ENCODE results near the gene SP9. TPM values are rescaled to one million over a fixed set of nuclear protein-coding genes. Genes with fewer than 3 reads are reported as not detected.
A peak's percentile ranks its signal among the peaks of the same experiment; 100 is the strongest.

SP9 gene
- total and polyA plus RNA-seq, 11 donors, result 0.08 TPM; not detected in 10

DNA sequence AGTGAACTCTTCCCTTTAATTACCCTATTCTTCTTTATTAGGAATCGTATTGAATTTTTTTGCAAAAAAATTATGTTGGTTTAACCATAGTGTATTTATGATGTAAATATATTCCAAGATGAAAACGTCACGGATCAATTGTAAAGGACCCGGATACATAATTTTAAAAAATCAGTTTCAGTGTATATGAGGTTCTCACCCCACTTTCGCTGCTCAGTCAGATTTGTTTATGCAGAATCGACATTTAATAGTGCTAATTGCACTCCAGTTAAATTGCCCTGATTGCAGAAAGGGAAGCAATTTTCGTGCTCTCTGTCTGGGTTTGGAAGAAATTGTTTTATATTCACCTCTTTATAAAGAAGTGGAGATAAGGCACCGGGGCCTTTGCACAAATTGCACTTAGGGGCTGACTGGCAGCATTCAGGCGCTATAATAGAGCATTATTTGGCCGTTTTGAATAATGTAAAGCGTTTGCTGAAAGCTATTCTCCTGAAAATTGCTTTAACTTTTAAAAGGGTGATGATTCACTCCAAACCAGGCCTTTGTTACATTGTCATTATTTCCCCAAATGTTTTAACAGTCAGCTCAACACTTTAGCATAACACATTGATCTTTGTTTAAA, 3.0 kb upstream of the SP9 start:
- Histone ChIP-seq H3K4me3 (no peak overlapping the region), H3K9me3 (no peaks in the 10 kb centered on the region), H3K27ac (no peak overlapping the region), H3K27me3 (peaks cover 87 to 100% (median 100%) of the 10 kb centered on the region in 9 donors), H3K36me3 (no peaks in the 10 kb centered on the region), H3K4me1 (peaks cover 5 to 66% (median 35%) of the 10 kb centered on the region in 12 donors)
- intact Hi-C loops (cut with DNase I), result loop anchor here in 4 of 10 donors (5.0 to 10.0 kb wide), 5 partner anchors 167 to 757 kb away; partner anchors contain the start of gene SP3 (in 1 of the 4)
- 12 to 16% (median 16%) methylated on average over 11 of the region's 11 CpGs for WGBS, 4 donors
- DNase-seq, result no peak
- no peak for ATAC-seq
- TF ChIP-seq, protein P1, sequence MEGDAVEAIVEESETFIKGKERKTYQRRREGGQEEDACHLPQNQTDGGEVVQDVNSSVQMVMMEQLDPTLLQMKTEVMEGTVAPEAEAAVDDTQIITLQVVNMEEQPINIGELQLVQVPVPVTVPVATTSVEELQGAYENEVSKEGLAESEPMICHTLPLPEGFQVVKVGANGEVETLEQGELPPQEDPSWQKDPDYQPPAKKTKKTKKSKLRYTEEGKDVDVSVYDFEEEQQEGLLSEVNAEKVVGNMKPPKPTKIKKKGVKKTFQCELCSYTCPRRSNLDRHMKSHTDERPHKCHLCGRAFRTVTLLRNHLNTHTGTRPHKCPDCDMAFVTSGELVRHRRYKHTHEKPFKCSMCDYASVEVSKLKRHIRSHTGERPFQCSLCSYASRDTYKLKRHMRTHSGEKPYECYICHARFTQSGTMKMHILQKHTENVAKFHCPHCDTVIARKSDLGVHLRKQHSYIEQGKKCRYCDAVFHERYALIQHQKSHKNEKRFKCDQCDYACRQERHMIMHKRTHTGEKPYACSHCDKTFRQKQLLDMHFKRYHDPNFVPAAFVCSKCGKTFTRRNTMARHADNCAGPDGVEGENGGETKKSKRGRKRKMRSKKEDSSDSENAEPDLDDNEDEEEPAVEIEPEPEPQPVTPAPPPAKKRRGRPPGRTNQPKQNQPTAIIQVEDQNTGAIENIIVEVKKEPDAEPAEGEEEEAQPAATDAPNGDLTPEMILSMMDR (IDR thresholded peaks at IDR 0.05), result no peak
- TF ChIP-seq POLR2A (IDR thresholded peaks at IDR 0.05), result no peak

DNA sequence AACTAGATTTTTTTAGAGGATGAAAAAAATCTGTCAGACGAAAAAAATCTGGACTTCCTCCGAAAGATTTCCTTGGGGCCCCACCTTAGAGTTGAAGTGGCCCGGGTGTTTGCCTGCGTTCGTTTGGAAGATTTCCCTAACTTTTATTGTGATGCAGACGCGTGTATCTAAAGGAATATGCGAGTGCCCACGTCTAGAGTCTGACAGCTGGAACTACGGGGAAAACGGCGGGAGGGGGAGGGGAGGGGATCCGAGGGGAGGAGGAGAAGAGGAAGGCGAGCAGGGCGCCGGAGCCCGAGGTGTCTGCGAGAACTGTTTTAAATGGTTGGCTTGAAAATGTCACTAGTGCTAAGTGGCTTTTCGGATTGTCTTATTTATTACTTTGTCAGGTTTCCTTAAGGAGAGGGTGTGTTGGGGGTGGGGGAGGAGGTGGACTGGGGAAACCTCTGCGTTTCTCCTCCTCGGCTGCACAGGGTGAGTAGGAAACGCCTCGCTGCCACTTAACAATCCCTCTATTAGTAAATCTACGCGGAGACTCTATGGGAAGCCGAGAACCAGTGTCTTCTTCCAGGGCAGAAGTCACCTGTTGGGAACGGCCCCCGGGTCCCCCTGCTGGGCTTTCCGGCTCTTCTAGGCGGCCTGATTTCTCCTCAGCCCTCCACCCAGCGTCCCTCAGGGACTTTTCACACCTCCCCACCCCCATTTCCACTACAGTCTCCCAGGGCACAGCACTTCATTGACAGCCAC, 2.4 kb upstream of the SP9 start:
- peaks cover 87 to 100% (median 98%) of the 10 kb centered on the region in 9 donors for H3K27me3 ChIP-seq
- no peak overlapping the region for H3K4me3 ChIP-seq
- no peaks in the 10 kb centered on the region for H3K9me3 ChIP-seq
- 6 to 9% (median 7%) methylated on average over 31 of the region's 31 CpGs for WGBS, 4 donors
- no peak overlapping the region for H3K27ac ChIP-seq
- H3K36me3 ChIP-seq, result no peaks in the 10 kb centered on the region
- H3K4me1 ChIP-seq, result peaks cover 9 to 66% (median 31%) of the 10 kb centered on the region in 12 donors
- no peak for ATAC-seq
- peak in 1 of 5 donors; percentile 39 for DNase-seq
- intact Hi-C loops (cut with DNase I), result loop anchor here in 4 of 10 donors (5.0 to 10.0 kb wide), 5 partner anchors 168 to 758 kb away; partner anchors contain the start of gene SP3 (in 1 of the 4)
- TF ChIP-seq, protein P1 (IDR thresholded peaks at IDR 0.05), result no peak
- TF ChIP-seq POLR2A (IDR thresholded peaks at IDR 0.05), result no peak

DNA sequence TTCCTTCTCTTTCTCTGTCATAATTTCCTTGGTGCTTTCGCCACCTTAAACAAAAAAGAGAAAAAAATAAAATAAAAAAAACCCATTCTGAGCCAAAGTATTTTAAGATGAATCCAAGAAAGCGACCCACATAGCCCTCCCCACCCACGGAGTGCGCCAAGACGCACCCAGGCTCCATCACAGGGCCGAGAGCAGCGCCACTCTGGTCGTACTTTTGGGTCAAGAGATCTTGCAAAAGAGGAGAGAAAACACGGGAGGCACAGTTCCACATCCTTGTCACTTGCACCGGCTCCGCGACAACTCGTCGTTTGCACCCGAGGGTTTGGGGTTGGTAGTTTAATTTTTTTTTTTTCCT, 1.8 kb upstream of the SP9 start:
- Histone ChIP-seq H3K4me3 (peak overlapping the region in 1 of 12 donors; percentile 27), H3K4me1 (peaks cover 9 to 68% (median 28%) of the 10 kb centered on the region in 12 donors), H3K9me3 (no peaks in the 10 kb centered on the region), H3K27me3 (peaks cover 85 to 100% (median 98%) of the 10 kb centered on the region in 9 donors), H3K36me3 (no peaks in the 10 kb centered on the region), H3K27ac (no peak overlapping the region)
- intact Hi-C loops (cut with DNase I), result loop anchor here in 4 of 10 donors (5.0 to 10.0 kb wide), 5 partner anchors 168 to 758 kb away; partner anchors contain the start of gene SP3 (in 1 of the 4)
- TF ChIP-seq, protein P1 (IDR thresholded peaks at IDR 0.05), result no peak
- TF ChIP-seq POLR2A (IDR thresholded peaks at IDR 0.05), result no peak
- 9 to 16% (median 15%) methylated on average over 15 of the region's 15 CpGs for WGBS, 4 donors
- DNase-seq (peak in 1 of 5 donors; percentile 37), ATAC-seq (no peak)

All from heart left ventricle (tissue), 16 donors.